GM23338 (cell line): ENCODE data around the gene RAC3. TPM values are rescaled to one million over a fixed set of nuclear protein-coding genes. Genes with fewer than 3 reads are reported as not detected.

ENCODE experiments used
- ATAC-seq: fragments of 200-7000 bp; cut with Tn5 transposase; 3 replicates; pipeline ENCODE4 v1.9.1; 2020
- DNase-seq: peaks from one replicate; pipeline ENCODE4 v3.0.0-alpha.2; 2015; ENCODE audit warnings: low spot score
- H2AFZ ChIP-seq: fragments of 200-600 bp; sonication (generic); 2 replicates; pipeline ENCODE4 v1.8.0; 2016; ENCODE audit warnings: antibody characterized with exemption, mild to moderate bottlenecking, moderate library complexity
- H3F3A ChIP-seq: fragments of 200-600 bp; sonication (generic); replicated peaks from 2 replicates; pipeline ENCODE4 v1.8.0; 2017; ENCODE audit warnings: antibody characterized with exemption, mixed run types, low read depth
- H3K27ac ChIP-seq: fragments of 200-600 bp; sonication (generic); 2 replicates; pipeline ENCODE4 v1.6.1; 2016; ENCODE audit warnings: low read depth
- H3K27me3 ChIP-seq: fragments of 200-600 bp; sonication (generic); 2 replicates; pipeline ENCODE4 v1.8.0; 2016; ENCODE audit warnings: mild to moderate bottlenecking, mixed run types, moderate library complexity; ENCODE audit not compliant: insufficient read depth
- H3K36me3 ChIP-seq: fragments of 200-600 bp; sonication (generic); 2 replicates; pipeline ENCODE4 v1.8.0; 2016; ENCODE audit warnings: mild to moderate bottlenecking; ENCODE audit not compliant: insufficient read depth
- H3K4me1 ChIP-seq: fragments of 200-600 bp; sonication (generic); 2 replicates; pipeline ENCODE4 v1.8.0; 2016; ENCODE audit warnings: mild to moderate bottlenecking, moderate library complexity; ENCODE audit not compliant: insufficient read depth
- H3K4me2 ChIP-seq: fragments of 200-600 bp; sonication (generic); 2 replicates; pipeline ENCODE4 v1.7.1; 2017; ENCODE audit warnings: mixed run types
- H3K4me3 ChIP-seq: fragments of 200-600 bp; sonication (generic); 2 replicates; pipeline ENCODE4 v1.6.1; 2016; ENCODE audit warnings: mixed run types
- H3K79me2 ChIP-seq: fragments of 200-600 bp; sonication (generic); replicated peaks from 2 replicates; pipeline ENCODE4 v1.8.0; 2017; ENCODE audit warnings: mild to moderate bottlenecking; ENCODE audit not compliant: insufficient read depth
- H3K9me2 ChIP-seq: fragments of 200-600 bp; sonication (generic); 2 replicates; pipeline ENCODE4 v1.8.0; 2017; ENCODE audit not compliant: insufficient read depth
- H4K20me1 ChIP-seq: fragments of 200-600 bp; sonication (generic); replicated peaks from 2 replicates; pipeline ENCODE4 v1.8.0; 2017; ENCODE audit warnings: mild to moderate bottlenecking; ENCODE audit not compliant: insufficient read depth
- H3K27ac Mint-ChIP-seq: 2 replicates; pipeline ENCODE4 v1.8.0; 2020; ENCODE audit warnings: inconsistent platforms, mild to moderate bottlenecking, moderate library complexity, mixed read lengths
- H3K27me3 Mint-ChIP-seq: 3 replicates; pipeline ENCODE4 v1.8.0; 2022; ENCODE audit warnings: low read depth, mild to moderate bottlenecking, moderate library complexity, mixed read lengths, inconsistent platforms; ENCODE audit not compliant: insufficient read depth, poor library complexity
- H3K36me3 Mint-ChIP-seq: 3 replicates; pipeline ENCODE4 v1.8.0; 2021; ENCODE audit warnings: low read depth, mild to moderate bottlenecking, inconsistent platforms, moderate library complexity, mixed read lengths
- H3K4me1 Mint-ChIP-seq: 3 replicates; pipeline ENCODE4 v1.8.0; 2020; ENCODE audit warnings: mild to moderate bottlenecking, inconsistent platforms, mixed read lengths
- H3K4me3 Mint-ChIP-seq: 3 replicates; pipeline ENCODE4 v1.8.0; 2021; ENCODE audit warnings: moderate library complexity, mild to moderate bottlenecking, inconsistent platforms, mixed read lengths
- H3K9me3 Mint-ChIP-seq: 3 replicates; pipeline ENCODE4 v1.8.0; 2020; ENCODE audit warnings: moderate library complexity, mild to moderate bottlenecking, inconsistent platforms, mixed read lengths
- CREB1 ChIP-seq: fragments of 250-450 bp; sonication (Bioruptor Pico); IDR thresholded peaks from 2 replicates; pipeline ENCODE4 v1.5.0; 2020; ENCODE audit warnings: low read depth, mild to moderate bottlenecking, moderate library complexity
- EZH2 ChIP-seq: fragments of 200-600 bp; sonication (generic); IDR thresholded peaks from one replicate; pipeline ENCODE4 v1.8.0; 2017; ENCODE audit warnings: antibody characterized with exemption, mild to moderate bottlenecking, low read depth; ENCODE audit not compliant: unreplicated experiment
- EZH2phosphoT487 ChIP-seq: fragments of 200-600 bp; sonication (generic); IDR thresholded peaks from one replicate; pipeline ENCODE4 v1.8.1; 2018; ENCODE audit warnings: antibody characterized with exemption; ENCODE audit not compliant: unreplicated experiment
- JUNB ChIP-seq: IDR thresholded peaks from one replicate; pipeline ENCODE4 v1.6.1; 2016; ENCODE audit warnings: antibody characterized with exemption; ENCODE audit not compliant: unreplicated experiment
- NANOG ChIP-seq: IDR thresholded peaks from 2 replicates; pipeline ENCODE4 v1.6.1; 2016; ENCODE audit warnings: antibody characterized with exemption, borderline replicate concordance
- POLR2AphosphoS5 ChIP-seq: IDR thresholded peaks from 2 replicates; pipeline ENCODE4 v1.6.1; 2016; ENCODE audit warnings: antibody characterized with exemption, low read depth
- STAT1 ChIP-seq: IDR thresholded peaks from one replicate; pipeline ENCODE4 v1.6.1; 2016; ENCODE audit warnings: antibody characterized with exemption; ENCODE audit not compliant: unreplicated experiment
- ZNF114 ChIP-seq: fragments of 250-450 bp; sonication (Bioruptor Pico); IDR thresholded peaks from 2 replicates; pipeline ENCODE4 v1.5.0; 2020; ENCODE audit warnings: mild to moderate bottlenecking, moderate library complexity
- ZNF331 ChIP-seq: fragments of 250-450 bp; sonication (Bioruptor Pico); IDR thresholded peaks from 2 replicates; pipeline ENCODE4 v1.5.0; 2020; ENCODE audit warnings: low read depth, mild to moderate bottlenecking, moderate library complexity
- polyA plus RNA-seq: library from polyadenylated mRNA; unstranded; fragments of >200 nt; fragmentation: Nextera tagmentation; extraction: Ambion mirVana; gene quantifications from 2 replicates; pipeline ENCODE4 v1.2.1, GENCODE V29; 2016
- total RNA-seq: library from RNA; depleted of rRNA; stranded (reverse); fragments of >200 nt; shearing (Covaris generic); gene quantifications from 2 replicates; pipeline ENCODE4 v1.2.3, GENCODE V29; 2014
- TF ChIP-seq, protein P1 (sequence below), 2 experiments: fragments of 200-600 bp in 1 of 2; sonication (generic) in 1 of 2; conservative IDR thresholded peaks; 2 replicates each; pipeline versions ENCODE4 v1.5.1 to v1.6.1; 2016 to 2017; ENCODE audit warnings: antibody characterized with exemption in 2 of 2, low read depth in 2 of 2, mild to moderate bottlenecking in 2 of 2, moderate library complexity in 1 of 2
- TF ChIP-seq, protein P2 (sequence below): IDR thresholded peaks from one replicate; pipeline ENCODE4 v1.6.1; 2018; ENCODE audit warnings: antibody characterized with exemption; ENCODE audit not compliant: unreplicated experiment
- TF ChIP-seq, protein P3 (sequence below): IDR thresholded peaks from 2 replicates; pipeline ENCODE4 v1.6.1; 2016; ENCODE audit warnings: antibody characterized with exemption
- TF ChIP-seq, protein P4 (sequence below): fragments of 250-450 bp; sonication (Bioruptor Pico); IDR thresholded peaks from 2 replicates; pipeline ENCODE4 v1.5.0; 2020; ENCODE audit warnings: mild to moderate bottlenecking, moderate library complexity

RAC3 gene
- total and polyA plus RNA-seq, 2 experiments from 2014 or later = 31.5 to 293 TPM

DNA sequence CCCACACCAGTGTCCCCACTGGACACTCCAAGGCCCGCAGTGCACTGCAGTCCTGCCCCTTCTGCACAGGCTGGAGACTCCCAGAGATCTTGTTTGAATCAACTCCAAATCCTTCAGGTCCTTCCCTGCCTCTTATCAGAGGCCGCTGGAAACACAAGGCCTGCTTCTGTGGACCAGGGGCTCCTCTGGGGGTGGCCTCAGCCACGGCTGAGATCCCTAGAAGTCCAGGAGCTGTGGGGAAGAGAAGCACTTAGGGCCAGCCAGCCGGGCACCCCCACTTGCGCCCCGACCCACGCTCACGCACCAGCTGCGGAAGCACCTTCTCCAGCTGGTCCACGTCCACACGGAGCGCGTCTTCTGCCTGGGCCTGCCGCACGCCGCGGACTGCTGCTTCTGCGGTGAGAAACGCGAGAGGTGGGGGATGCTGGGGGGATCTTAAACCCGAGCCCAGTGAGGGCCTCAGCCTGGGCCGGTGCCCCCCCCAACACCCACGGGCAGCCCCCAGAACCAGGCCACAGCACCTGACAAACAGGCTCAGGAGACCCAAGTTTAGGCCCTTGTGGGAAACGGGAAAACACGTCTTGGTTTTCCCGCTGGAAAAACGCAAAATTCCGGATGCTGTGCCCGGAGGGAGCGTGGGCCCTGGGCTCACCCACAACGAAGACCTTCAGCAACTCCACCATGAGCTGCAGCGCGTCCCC is 12.3 kb upstream of the RAC3 start:
- Histone ChIP-seq H3K27me3 (no peaks in the 10 kb centered on the region), H3K4me3 (no peak overlapping the region), H3F3A (peaks cover 11% of the 10 kb centered on the region; the same call in 1 of the 2 replicates), H2AFZ (no peak overlapping the region), H3K36me3 (no peaks in the 10 kb centered on the region), H4K20me1 (peaks cover 3% of the 10 kb centered on the region), H3K4me1 (peaks cover 5% of the 10 kb centered on the region; the same call in 1 of the 2 replicates), H3K4me2 (no peak overlapping the region), H3K9me2 (no peaks in the 10 kb centered on the region), H3K79me2 (peaks cover 15% of the 10 kb centered on the region), H3K27ac (no peak overlapping the region)
- DNase-seq = no peak
- ATAC-seq = no peak
- TF ChIP-seq EZH2phosphoT487 (no peak), JUNB (no peak), ZNF114 (no peak), ZNF331 (CRISPR knock-in tag) (no peak), CREB1 (CRISPR knock-in tag) (no peak), STAT1 (no peak), POLR2AphosphoS5 (no peak), EZH2 (no peak), NANOG (no peak)
- TF ChIP-seq, protein P1, sequence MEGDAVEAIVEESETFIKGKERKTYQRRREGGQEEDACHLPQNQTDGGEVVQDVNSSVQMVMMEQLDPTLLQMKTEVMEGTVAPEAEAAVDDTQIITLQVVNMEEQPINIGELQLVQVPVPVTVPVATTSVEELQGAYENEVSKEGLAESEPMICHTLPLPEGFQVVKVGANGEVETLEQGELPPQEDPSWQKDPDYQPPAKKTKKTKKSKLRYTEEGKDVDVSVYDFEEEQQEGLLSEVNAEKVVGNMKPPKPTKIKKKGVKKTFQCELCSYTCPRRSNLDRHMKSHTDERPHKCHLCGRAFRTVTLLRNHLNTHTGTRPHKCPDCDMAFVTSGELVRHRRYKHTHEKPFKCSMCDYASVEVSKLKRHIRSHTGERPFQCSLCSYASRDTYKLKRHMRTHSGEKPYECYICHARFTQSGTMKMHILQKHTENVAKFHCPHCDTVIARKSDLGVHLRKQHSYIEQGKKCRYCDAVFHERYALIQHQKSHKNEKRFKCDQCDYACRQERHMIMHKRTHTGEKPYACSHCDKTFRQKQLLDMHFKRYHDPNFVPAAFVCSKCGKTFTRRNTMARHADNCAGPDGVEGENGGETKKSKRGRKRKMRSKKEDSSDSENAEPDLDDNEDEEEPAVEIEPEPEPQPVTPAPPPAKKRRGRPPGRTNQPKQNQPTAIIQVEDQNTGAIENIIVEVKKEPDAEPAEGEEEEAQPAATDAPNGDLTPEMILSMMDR (conservative IDR thresholded peaks at IDR 0.05; ENCODE audit: low read depth in 2 of 2) = no peak
- TF ChIP-seq, protein P2, sequence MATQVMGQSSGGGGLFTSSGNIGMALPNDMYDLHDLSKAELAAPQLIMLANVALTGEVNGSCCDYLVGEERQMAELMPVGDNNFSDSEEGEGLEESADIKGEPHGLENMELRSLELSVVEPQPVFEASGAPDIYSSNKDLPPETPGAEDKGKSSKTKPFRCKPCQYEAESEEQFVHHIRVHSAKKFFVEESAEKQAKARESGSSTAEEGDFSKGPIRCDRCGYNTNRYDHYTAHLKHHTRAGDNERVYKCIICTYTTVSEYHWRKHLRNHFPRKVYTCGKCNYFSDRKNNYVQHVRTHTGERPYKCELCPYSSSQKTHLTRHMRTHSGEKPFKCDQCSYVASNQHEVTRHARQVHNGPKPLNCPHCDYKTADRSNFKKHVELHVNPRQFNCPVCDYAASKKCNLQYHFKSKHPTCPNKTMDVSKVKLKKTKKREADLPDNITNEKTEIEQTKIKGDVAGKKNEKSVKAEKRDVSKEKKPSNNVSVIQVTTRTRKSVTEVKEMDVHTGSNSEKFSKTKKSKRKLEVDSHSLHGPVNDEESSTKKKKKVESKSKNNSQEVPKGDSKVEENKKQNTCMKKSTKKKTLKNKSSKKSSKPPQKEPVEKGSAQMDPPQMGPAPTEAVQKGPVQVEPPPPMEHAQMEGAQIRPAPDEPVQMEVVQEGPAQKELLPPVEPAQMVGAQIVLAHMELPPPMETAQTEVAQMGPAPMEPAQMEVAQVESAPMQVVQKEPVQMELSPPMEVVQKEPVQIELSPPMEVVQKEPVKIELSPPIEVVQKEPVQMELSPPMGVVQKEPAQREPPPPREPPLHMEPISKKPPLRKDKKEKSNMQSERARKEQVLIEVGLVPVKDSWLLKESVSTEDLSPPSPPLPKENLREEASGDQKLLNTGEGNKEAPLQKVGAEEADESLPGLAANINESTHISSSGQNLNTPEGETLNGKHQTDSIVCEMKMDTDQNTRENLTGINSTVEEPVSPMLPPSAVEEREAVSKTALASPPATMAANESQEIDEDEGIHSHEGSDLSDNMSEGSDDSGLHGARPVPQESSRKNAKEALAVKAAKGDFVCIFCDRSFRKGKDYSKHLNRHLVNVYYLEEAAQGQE = no peak
- TF ChIP-seq, protein P3, sequence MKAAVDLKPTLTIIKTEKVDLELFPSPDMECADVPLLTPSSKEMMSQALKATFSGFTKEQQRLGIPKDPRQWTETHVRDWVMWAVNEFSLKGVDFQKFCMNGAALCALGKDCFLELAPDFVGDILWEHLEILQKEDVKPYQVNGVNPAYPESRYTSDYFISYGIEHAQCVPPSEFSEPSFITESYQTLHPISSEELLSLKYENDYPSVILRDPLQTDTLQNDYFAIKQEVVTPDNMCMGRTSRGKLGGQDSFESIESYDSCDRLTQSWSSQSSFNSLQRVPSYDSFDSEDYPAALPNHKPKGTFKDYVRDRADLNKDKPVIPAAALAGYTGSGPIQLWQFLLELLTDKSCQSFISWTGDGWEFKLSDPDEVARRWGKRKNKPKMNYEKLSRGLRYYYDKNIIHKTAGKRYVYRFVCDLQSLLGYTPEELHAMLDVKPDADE = no peak
- TF ChIP-seq, protein P4, sequence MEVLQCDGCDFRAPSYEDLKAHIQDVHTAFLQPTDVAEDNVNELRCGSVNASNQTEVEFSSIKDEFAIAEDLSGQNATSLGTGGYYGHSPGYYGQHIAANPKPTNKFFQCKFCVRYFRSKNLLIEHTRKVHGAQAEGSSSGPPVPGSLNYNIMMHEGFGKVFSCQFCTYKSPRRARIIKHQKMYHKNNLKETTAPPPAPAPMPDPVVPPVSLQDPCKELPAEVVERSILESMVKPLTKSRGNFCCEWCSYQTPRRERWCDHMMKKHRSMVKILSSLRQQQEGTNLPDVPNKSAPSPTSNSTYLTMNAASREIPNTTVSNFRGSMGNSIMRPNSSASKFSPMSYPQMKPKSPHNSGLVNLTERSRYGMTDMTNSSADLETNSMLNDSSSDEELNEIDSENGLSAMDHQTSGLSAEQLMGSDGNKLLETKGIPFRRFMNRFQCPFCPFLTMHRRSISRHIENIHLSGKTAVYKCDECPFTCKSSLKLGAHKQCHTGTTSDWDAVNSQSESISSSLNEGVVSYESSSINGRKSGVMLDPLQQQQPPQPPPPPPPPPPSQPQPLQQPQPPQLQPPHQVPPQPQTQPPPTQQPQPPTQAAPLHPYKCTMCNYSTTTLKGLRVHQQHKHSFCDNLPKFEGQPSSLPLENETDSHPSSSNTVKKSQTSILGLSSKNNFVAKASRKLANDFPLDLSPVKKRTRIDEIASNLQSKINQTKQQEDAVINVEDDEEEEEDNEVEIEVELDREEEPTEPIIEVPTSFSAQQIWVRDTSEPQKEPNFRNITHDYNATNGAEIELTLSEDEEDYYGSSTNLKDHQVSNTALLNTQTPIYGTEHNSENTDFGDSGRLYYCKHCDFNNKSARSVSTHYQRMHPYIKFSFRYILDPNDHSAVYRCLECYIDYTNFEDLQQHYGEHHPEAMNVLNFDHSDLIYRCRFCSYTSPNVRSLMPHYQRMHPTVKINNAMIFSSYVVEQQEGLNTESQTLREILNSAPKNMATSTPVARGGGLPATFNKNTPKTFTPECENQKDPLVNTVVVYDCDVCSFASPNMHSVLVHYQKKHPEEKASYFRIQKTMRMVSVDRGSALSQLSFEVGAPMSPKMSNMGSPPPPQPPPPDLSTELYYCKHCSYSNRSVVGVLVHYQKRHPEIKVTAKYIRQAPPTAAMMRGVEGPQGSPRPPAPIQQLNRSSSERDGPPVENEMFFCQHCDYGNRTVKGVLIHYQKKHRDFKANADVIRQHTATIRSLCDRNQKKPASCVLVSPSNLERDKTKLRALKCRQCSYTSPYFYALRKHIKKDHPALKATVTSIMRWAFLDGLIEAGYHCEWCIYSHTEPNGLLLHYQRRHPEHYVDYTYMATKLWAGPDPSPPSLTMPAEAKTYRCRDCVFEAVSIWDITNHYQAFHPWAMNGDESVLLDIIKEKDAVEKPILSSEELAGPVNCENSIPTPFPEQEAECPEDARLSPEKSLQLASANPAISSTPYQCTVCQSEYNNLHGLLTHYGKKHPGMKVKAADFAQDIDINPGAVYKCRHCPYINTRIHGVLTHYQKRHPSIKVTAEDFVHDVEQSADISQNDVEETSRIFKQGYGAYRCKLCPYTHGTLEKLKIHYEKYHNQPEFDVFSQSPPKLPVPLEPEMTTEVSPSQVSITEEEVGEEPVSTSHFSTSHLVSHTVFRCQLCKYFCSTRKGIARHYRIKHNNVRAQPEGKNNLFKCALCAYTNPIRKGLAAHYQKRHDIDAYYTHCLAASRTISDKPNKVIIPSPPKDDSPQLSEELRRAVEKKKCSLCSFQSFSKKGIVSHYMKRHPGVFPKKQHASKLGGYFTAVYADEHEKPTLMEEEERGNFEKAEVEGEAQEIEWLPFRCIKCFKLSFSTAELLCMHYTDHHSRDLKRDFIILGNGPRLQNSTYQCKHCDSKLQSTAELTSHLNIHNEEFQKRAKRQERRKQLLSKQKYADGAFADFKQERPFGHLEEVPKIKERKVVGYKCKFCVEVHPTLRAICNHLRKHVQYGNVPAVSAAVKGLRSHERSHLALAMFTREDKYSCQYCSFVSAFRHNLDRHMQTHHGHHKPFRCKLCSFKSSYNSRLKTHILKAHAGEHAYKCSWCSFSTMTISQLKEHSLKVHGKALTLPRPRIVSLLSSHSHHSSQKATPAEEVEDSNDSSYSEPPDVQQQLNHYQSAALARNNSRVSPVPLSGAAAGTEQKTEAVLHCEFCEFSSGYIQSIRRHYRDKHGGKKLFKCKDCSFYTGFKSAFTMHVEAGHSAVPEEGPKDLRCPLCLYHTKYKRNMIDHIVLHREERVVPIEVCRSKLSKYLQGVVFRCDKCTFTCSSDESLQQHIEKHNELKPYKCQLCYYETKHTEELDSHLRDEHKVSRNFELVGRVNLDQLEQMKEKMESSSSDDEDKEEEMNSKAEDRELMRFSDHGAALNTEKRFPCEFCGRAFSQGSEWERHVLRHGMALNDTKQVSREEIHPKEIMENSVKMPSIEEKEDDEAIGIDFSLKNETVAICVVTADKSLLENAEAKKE (CRISPR knock-in tag) = no peak
- Mint-ChIP-seq H3K9me3 (no peaks in the 10 kb centered on the region), H3K4me3 (no peak overlapping the region; the same call in 2 of the 3 replicates), H3K4me1 (peaks cover 9% of the 10 kb centered on the region), H3K27ac (no peak overlapping the region), H3K36me3 (peaks cover 6% of the 10 kb centered on the region; the same call in 1 of the 3 replicates), H3K27me3 (peaks cover 17% of the 10 kb centered on the region)
